Fibroblast of skin of left quadriceps (primary cell): ENCODE data around the gene TMEM240.
"Not testable (repeated sequence)": the region's sequence is repeated elsewhere in the genome, so short reads cannot be mapped to it uniquely, and the experiment has no call there.

Experiments used
- DNase-seq, 2 experiments: peaks; one replicate each; pipeline ENCODE4 v3.0.0-alpha.2; 2013; ENCODE audit warnings: low read depth in 2 of 2

Gene TMEM240

DNA sequence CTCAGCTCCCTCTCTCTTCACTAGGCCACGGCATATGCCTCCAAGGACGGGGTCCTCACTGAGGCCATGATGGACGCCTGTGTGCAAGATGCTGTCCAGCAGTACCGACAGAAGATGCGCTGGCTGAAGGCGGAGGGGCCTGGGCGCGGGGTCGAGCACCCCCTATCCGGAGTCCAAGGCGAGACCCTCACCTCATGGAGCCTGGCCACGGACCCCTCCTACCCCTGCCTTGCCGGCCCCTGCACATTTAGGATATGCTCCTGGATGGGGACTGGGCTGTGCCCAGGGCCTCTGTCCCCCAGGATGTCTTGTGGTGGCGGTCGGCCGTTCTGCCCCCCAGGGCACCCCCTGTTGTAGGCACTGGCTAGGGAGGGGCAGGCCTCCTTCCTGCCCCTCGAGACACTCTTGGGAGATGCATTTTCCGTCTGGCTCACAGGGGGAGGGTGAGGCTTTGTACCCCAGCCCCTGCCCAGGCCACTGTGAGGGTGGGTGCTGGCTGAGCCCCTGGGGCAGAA lies 44.9 kb downstream of the TMEM240 start:
- not testable (repeated sequence) for DNase-seq

DNA sequence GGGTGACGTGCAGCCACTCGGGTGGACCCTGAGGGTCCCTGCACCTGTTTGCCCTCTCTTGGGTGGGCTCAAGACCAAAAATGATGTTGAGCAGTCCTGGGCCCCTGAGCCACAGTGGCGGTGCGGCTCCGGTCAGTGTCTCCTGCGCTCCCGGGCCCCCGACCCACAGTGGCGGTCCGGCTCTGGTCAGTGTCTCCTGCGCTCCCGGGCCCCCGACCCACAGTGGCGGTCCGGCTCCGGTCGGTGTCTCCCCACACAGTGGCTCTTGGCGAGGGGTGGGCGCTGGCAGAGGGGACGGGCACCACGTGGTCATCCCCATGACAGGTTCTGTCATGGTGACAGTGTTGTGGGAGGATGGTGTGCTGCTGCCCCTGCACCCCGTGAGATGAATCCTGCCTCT lies 46.1 kb downstream of the TMEM240 start:
- DNase-seq, result not testable (repeated sequence)

DNA sequence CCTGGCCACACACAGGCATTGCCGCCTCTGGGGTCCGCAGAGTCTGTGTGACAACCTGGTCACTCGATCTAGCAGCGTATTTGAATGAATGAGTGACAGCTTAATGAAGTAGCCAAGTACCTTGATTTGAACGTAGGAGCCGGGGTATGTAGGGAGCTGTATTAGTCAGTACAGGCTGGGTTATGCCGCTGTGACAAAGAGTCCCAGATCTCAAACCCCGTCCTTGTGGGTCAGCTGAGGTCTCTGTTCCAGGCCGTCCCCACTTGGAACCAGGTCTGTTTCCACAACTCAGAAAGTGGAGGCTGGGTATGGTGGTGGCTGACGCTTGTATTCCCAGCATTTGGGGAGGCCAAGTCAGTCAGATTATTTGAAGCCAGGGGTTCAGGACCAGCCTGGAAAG lies 48.8 kb downstream of the TMEM240 start:
- DNase-seq, result no peak

DNA sequence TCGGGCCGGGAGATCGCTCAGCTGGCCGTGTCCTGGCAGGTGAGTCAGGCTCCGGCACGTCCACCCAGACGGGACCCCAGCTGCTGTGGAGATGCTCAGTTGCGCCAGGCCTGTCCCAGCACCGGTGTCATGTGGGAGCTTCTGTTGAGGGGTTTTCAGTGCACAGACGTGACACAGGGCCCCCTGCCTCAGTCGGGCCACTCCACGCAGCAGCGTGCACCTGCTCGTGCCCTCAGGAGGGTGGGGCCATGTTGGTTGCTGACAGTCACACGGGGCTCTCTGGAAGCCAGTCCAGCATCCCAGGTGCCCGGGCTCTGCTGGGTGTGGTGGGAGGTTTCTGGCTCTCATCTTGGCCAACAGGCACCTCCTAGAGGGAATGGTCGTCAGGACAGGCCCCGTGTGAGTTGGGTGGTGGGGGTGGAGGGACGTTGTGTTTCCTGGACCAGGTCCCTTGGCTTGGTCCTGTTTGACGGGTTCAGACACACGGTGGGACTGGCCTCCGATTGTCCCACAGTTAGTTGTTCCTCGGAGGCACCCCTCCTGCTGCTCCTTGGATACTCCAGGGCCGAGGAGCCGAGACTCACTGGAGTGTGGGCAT lies 49.7 kb downstream of the TMEM240 start:
- no peak for DNase-seq

DNA sequence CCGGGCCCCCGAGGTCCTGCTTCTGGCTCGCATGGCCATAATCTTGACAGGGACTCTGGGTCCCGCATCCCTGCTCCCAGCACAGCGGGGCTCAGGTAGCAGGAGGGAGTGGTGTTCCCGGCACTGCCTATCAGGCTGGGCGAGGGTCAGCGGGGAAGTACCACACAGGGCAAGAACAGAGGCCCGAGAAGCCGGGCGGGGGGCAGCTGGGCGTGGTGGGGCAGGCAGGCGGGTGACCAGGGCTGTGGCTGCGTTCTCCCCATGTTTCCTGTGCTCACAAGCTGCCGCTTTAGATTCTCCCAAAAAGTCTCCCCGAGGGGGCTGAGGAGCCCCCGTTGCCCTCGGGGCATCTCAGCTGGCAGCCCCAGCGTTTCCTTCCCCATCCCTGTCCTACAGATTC lies 50.6 kb downstream of the TMEM240 start:
- no peak for DNase-seq

DNA sequence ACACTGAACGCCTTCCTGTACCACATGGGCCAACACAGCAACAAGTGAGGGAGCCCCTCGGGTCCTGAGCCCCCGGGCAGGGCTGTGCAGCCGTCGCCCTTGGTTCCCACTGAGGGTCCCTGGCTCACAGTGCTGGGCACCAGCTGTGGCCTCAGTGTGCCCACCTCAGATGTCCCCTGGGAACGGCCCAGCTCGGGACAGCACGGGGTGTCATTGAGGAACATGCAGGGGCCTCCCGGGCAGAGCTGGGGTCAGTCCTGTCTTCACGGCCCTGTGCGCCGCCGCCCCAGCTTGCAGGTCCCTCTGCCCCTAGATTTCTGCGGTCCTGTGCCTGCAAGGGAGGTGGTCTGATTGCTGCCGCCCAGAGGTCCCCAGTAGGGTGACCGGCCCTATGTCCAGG lies 51.2 kb downstream of the TMEM240 start:
- no peak for DNase-seq

DNA sequence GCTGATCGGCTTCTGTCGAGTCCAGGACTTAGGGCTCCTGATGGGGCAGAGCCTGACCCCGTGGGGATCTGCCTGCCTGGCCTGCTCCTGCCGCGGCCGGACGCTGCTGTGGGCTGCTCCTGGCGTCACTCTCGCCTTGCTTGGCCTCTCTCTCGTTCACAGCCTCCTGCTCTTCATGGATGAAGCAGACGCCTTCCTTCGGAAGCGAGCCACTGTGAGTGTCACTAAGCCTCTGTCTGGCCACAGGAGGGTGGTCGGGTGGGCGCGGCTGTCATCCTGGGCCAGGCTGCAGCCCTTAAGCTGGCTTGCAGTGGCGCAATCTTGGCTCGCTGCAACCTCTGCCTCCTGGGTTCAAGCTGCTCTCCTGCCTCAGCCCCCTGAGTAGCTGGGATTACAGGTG lies 52.7 kb downstream of the TMEM240 start:
- no peak for DNase-seq

DNA sequence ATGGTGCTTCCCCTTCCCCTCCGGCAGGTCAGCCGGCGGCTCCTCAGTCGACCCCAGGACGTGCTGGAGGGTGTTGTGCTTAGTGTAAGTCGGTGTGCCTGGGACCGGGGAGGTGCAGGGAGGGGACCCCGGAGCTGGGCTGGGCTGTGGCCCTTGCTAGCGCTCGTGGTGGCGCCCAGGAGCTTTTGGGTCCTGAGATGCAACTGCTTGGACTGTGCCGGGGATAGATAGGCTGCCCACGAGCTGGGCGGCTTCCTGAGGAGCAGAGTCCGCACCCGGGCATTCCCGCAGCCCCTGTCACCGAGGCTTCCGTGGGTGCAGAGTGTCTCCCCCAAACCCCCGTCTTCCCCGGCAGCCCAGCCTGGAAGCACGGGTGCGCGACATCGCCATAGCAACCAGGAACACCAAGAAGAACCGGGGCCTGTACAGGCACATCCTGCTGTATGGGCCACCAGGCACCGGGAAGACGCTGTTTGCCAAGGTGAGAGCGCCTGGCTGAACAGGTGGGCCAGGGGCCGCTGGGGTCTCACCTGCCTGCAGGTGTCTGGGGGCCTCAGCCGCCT lies 54.6 kb downstream of the TMEM240 start:
- DNase-seq, result not testable (repeated sequence)

DNA sequence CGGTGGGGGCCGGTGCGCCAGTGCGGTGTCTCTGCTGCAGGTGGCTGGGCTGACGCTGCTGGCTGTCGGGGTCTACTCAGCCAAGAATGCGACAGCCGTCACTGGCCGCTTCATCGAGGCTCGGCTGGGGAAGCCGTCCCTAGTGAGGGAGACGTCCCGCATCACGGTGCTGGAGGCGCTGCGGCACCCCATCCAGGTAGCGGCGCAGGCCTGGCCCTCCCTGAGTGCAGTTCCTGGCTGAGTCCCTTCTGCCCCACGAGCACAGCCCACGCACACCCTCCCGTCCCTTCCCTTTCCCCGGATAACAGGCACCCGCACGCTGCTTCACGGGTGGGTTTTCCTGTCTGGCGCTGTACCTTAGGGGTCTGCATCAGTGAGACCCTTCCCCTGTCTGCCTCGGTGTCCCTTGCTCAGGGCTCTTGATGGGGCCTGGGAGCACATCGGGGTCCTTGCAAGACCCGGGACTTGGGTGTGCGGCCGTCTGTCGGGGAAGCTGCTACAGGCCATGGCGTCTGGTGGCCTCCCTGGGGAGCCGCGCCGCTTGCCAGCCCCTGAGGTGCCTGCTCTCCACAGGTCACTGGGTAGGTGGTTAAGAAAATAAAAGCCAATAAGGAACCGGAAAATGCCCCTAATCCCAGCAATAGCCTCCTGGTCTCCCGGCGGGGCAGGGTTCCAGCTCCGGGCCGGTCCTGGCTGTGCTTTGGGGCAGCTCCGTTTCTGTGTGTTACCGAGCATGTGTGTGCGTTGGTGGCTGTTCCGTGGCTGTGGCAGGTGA lies 55.3 kb downstream of the TMEM240 start:
- DNase-seq, result not testable (repeated sequence)
